ENCODE data around the gene ISCU. TPM values are rescaled to one million over a fixed set of nuclear protein-coding genes. Genes with fewer than 3 reads are reported as not detected.

ISCU gene
- total RNA-seq, 1 experiment from 2014 or later, result 86.9 TPM

- no peak overlapping the region for H3K27ac Mint-ChIP-seq (ENCODE audit: unreplicated experiment)
- POLR2A ChIA-PET, result no interaction called here
- Histone ChIP-seq H3K27me3 (replicated peaks; ENCODE audit: control insufficient read depth, insufficient read depth, low read length) (no peaks in the 10 kb centered on the region), H3K4me3 (ENCODE audit: low read depth, low read length) (no peak overlapping the region), H3K4me1 (no peaks in the 10 kb centered on the region), H3K9me3 (no peaks in the 10 kb centered on the region), H3K36me3 (ENCODE audit: control insufficient read depth, insufficient read depth, low read length) (peaks cover 1% of the 10 kb centered on the region; the same call in 1 of the 2 replicates)
- peak overlapping the region; percentile 14 for H3K4me3 Mint-ChIP-seq (ENCODE audit: unreplicated experiment)
- H3K9me3 Mint-ChIP-seq (ENCODE audit: unreplicated experiment), result no peaks in the 10 kb centered on the region
- intact Hi-C loops (cut with micrococcal nuclease; ENCODE audit: unreplicated experiment), result loop anchor here (10.0 kb wide), 1 partner anchor 453 kb away; no protein-coding TSS in a partner anchor
- peaks cover 18% of the 10 kb centered on the region for H3K4me1 Mint-ChIP-seq (ENCODE audit: low read depth, unreplicated experiment)
- DNase-seq, result no peak
- BruUV-seq (replicated peaks), result no TSS peak
- H3K27me3 Mint-ChIP-seq (ENCODE audit: insufficient read depth, unreplicated experiment), result peaks cover 2% of the 10 kb centered on the region
- TF ChIP-seq CTCF (IDR thresholded peaks at IDR 0.05; ENCODE audit: insufficient read depth in 1 of 2, low read depth in 1 of 2, low read length in 1 of 2, severe bottlenecking in 1 of 2, unreplicated experiment in 1 of 2), result no peak
- peaks cover 80% of the 10 kb centered on the region for H3K36me3 Mint-ChIP-seq (ENCODE audit: insufficient read depth, unreplicated experiment)
- CTCF ChIA-PET, result interaction anchor here (0.6 kb wide), 1 partner anchor 103 kb away, joined by 3 read pairs; no protein-coding TSS in a partner anchor
These were observed 44.9 kb upstream of the ISCU start for GRCh38 chr12:108517288-108518100.

GRCh38 chr12:108518101-108518715 is 44.2 kb upstream of the ISCU start:
- CTCF ChIA-PET, result no interaction called here
- no peak overlapping the region for H3K4me3 ChIP-seq (ENCODE audit: low read depth, low read length)

More at GRCh38 chr12:108518101-108518715, 44.2 kb upstream of the ISCU start:
- H3K27me3 Mint-ChIP-seq (ENCODE audit: insufficient read depth, unreplicated experiment), result peaks cover under 1% of the 10 kb centered on the region
- H3K9me3 Mint-ChIP-seq (ENCODE audit: unreplicated experiment), result no peaks in the 10 kb centered on the region
- H3K27me3 ChIP-seq (replicated peaks; ENCODE audit: control insufficient read depth, insufficient read depth, low read length), result no peaks in the 10 kb centered on the region
- POLR2A ChIA-PET, result no interaction called here
- peaks cover 1% of the 10 kb centered on the region; the same call in 1 of the 2 replicates for H3K36me3 ChIP-seq (ENCODE audit: control insufficient read depth, insufficient read depth, low read length)
- no peaks in the 10 kb centered on the region for H3K9me3 ChIP-seq
- H3K4me1 ChIP-seq, result no peaks in the 10 kb centered on the region
- BruUV-seq (replicated peaks), result no TSS peak
- H3K4me3 Mint-ChIP-seq (ENCODE audit: unreplicated experiment), result no peak overlapping the region
- peaks cover 18% of the 10 kb centered on the region for H3K4me1 Mint-ChIP-seq (ENCODE audit: low read depth, unreplicated experiment)
- TF ChIP-seq CTCF (IDR thresholded peaks at IDR 0.05; ENCODE audit: insufficient read depth in 1 of 2, low read depth in 1 of 2, low read length in 1 of 2, severe bottlenecking in 1 of 2, unreplicated experiment in 1 of 2), result no peak
- peaks cover 83% of the 10 kb centered on the region for H3K36me3 Mint-ChIP-seq (ENCODE audit: insufficient read depth, unreplicated experiment)
- no peak overlapping the region for H3K27ac Mint-ChIP-seq (ENCODE audit: unreplicated experiment)
- DNase-seq, result no peak
- intact Hi-C loops (cut with micrococcal nuclease; ENCODE audit: unreplicated experiment), result loop anchor here (10.0 kb wide), 1 partner anchor 453 kb away; no protein-coding TSS in a partner anchor
